ENCODE results near the gene RBM15B.
"Not testable (repeated sequence)": the region's sequence is repeated elsewhere in the genome, so short reads cannot be mapped to it uniquely, and the experiment has no call there.

RBM15B gene

DNA sequence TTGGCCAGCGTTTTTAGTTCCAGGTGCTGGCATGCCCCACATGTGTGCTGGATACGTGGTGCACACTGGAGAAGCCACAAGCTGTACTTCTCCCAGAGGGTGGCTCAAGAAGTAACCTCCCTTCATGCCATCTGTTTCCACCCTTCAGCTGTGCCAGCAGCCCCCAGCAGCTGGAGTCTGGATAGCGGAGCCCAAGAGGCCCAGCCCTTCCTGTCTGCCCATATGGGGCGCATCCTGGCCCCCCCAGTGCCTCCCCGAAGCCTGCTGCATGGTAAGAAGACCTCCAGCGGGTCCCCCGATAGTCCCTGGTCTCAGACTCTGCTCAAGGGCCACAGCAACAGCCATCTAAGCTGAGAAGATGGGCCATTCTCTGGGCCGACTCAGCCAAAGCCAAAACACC is 11.8 kb upstream of the RBM15B start:
- no peak for DNase-seq (ENCODE audit: low read depth)

DNA sequence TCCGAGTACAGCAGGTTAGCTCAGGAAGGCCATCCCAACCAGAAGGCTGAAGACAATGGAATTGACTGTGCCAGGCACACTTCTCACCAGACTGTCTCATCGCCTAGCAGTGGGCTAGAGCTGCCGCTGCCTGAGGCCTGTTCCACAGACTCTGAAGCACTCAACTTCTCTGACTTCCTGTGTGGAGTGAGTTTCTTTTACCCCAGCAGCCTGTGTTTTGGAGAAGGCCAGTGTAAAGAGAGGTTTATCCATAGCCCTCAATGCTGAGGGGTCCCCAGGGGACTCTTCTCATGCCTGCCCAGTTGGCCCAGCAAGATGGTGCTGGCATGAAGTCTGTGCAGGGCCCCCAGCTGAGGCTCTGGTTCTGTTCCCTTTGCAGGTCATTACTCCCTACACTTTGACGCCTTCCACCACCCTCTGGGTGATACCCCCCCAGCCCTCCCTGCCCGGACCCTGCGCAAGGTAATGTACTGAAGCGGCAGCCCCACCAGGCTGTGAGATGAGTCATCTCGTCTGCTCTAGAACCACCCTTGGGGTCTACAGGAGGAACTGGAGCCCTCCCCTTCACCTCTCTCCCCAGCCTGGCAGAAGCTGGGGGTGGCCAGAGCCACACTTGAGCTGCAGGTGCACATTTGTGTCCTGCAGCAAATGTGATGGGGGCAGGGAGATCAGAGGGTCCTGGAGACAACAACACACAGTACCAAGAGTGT is 11.2 kb upstream of the RBM15B start:
- no peak for DNase-seq (ENCODE audit: low read depth)

DNA sequence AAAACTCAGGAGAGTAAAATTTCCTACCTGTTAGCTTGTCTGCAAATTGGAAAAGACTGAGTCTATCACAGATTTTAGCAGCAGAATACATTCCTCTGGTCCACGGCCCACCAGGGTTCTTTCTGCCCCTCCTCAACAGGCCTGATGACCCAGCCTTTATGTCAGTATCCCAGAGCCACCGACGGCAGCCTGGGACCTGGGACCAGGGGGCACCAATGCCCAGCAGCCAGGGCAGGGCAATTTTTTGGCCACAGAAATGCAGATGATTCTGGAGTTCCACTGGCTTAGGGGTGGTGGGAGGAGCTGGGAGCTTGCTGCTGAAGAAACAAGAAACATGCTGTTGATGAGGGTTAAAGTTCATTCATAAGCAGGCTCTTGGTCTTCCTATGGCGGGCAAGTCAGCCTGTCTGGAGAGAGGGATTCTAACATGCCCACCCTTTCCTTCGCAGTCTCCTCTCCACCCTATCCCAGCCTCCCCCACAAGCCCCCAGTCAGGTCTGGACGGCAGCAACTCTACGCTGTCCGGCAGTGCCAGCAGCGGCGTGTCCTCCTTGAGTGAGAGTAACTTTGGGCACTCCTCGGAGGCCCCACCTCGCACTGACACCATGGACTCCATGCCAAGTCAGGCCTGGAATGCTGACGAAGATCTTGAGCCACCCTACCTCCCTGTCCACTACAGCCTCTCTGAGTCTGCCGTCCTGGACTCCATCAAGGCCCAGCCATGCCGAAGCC is 10.3 kb upstream of the RBM15B start:
- DNase-seq (ENCODE audit: low read depth): no peak

DNA sequence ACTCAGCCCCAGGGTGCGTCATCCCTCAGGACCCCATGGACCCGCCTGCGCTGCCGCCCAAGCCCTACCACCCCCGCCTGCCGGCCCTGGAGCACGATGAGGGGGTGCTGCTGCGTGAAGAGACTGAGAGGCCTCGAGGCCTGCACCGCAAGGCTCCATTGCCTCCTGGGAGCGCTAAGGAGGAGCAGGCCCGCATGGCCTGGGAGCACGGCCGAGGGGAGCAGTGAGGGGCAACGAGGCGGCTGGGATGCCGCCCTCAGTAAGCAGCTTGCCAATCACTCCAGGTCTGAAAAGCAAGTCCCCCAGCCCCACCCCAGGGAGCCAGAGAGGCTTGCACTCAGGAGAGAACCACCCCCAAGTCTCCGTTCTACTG is 9.8 kb upstream of the RBM15B start:
- no peak for DNase-seq (ENCODE audit: low read depth)

DNA sequence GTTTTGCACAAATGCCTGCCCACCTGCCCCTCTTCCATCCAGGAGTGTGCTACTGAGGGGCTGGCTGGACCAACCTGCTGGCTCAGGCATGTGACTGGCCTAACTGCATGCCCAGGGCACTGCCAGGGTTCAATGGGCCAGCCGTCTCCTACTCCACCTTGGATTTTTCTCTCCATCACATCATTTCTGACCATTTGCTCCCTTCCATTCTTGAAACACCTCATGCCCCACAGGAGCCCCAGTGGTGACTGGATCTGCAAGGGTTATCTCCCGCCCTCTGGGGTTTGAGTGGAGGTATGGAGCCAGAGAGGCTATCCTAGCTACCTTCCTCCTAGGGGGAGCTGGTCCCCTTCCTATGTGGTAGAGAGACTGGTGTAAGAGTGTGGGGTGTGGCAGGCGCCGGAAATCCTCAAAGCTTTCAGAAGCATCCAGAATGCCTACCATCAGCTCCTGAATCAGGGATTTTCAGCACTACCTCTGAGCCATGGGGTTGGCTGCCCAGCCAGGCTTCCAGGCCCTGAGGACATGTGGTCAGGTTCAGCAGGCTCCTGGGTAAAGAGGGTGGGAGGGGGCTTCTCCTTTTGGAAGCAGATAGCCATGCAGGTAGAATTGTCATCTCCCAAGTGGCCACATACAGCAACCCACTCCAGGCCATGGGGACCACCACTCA is 8.9 kb upstream of the RBM15B start:
- no peak for DNase-seq (ENCODE audit: low read depth)

DNA sequence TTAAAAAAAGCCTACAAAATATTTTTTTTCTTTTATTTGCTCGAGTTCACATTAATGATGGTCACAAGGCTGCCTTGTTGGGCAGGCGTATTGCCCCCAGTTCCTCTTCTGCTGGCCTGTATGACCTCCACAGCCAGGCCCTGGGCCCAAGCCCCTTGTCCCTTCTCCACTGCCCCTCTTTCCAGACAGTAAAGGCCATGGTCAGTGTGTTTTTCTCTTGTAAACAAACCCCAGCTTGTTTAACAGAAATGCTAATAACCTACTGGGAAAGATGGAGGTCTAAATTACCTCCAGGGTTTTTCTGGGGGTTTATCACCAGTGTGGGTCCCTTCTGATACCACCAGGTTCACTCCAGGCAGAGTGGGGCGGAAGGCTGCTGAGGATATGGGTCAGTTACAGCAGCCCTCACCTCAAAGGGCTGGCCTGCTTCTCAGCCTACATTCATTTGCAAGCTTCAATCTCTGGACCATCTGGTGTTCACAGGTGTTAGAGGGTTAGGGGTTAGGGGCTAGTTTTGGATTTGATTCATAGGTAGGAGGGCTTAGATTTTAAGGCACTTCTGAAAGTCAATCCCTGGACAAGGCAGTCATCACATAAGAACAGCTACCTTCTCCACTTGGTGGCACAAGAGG is 8.0 kb upstream of the RBM15B start:
- no peak for DNase-seq (ENCODE audit: low read depth)

DNA sequence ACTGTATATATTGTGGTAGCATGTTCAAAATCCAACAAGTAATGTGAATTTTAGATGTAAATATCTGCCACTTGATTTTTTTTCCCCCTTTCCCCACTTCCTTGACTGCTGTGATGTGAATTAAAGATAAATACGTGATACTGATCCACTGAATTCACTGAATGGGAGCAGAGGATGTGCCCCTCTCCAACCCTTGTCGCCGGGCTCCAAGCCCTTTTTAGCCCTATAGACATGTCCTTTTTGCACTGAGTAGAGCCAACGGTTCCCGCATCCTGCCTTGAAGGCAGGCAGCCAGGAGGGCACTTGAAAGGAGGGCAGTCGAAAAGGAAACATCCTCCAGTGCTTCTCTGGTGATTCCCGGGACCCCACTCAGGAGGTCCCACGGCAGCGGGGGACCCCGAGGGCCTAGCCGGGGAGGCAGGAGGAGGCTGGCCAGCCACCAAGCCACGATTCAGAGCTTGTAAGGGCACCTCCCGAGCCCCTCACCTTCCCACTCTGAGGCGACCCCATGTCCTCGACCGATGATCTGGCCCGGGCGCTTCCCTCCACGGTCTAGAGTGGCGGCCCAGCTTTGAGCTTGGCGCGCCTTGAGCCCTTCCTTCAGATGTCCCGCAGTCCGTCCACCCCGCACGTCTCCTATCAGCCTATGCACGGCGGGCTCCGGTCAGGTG is 6.9 kb upstream of the RBM15B start:
- no peak for DNase-seq (ENCODE audit: low read depth)

DNA sequence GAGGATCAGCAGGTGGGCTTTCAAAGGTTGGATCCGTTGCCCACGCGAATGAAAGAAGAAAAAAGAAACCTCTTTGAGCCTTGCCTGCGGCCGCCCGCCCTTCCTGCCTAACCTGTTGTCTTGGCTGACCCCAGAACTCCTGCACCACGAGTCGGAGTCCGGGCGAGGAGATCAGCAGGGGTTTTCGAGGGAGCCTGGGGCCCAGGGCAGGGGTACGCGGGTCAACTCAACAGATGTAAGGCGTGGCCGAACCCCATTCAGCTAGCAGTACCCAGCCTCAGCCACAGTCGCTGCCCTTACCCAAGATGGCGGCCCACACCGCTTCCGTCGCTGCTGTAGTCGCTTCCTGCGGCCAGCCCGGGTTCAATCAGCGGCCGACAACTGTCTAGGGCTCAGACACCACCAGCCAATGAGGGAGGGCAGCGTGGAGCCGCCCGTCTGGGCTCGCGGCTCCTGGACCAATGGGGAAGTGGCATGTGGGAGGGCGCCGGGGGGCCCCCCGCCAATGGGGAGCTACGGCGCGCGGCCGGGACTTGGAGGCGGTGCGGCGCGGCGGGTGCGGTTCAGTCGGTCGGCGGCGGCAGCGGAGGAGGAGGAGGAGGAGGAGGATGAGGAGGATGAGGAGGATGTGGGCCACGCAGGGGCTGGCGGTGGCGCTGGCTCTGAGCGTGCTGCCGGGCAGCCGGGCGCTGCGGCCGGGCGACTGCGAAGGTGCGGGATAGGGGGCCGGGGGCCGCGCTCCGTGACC is 6.2 kb upstream of the RBM15B start, which contains the start of gene MANF:
TSS of gene MANF (plus strand) at position 566 of the 748 bp plus-strand sequence. CDS start at position 618, 52 bp downstream.
- peak; percentile 96 for DNase-seq (ENCODE audit: low read depth)

DNA sequence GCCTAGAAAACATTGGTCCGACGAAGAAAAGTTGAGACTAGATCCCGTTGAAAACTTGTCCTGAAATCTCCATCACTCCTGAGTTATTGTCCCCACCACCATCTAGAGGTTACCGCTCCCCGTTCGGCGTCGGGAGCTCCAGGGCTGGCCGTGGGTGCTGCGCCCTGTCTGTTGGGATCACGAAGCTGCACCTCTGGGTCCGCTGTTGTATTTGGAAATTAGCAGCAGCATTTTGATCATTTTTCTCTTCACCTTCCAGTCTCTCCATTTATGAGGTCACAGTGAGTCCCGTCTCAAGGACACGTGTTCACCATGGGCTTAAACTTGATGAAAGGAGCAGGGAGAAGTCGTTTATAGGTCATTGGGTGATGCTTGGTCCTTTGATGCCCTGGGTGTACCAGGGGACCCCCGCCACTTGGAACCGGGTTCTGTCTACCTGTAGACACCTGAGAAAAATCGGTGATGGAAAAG is 5.4 kb upstream of the RBM15B start:
- no peak for DNase-seq (ENCODE audit: low read depth)

DNA sequence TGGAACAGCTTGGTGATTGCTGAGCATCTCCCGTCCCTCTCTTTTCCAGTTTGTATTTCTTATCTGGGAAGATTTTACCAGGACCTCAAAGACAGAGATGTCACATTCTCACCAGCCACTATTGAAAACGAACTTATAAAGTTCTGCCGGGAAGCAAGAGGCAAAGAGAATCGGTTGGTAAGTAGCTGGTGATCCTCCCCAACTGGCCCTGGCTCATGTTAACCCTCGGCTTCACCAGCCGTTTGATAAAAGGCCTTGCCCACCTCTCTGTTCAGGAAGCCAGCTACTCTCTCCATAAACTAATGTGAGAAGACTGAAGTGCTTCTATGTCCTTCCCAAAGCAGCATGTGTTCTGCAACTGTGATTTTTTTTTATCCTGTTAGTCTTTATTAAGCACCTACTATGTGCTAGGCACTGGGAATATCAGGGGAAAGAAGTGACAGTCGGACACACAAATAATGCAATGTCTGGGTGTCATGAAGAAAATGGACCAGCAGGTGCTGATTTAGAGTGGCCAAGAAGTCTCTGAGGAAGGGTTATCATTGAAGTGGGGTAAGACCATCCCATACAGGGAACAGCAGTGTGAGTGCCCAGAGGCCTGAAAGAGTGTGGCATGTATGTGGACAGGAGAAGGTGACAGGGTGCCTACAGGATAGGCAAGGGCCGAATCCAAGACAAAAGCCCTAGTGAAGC is 4.8 kb upstream of the RBM15B start:
- no peak for DNase-seq (ENCODE audit: low read depth)

DNA sequence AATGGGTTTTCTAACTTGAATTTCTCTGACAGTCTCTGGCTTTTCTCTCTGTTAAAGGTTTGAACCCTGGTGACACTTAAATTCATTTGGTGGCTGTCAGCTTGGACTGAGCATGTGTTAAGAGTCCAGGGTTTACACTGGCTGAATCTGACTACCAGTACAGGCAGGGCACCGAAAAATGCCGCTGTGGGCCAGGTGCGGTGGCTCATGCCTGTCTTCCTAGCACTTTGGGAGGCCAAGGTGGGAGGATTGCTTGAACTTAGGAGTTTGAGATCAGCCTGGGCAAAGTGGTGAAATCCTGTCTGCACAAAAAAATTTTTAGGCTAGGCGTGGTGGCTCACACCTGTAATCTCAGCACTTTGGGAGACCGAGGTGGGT is 4.2 kb upstream of the RBM15B start:
- no peak for DNase-seq (ENCODE audit: low read depth)

DNA sequence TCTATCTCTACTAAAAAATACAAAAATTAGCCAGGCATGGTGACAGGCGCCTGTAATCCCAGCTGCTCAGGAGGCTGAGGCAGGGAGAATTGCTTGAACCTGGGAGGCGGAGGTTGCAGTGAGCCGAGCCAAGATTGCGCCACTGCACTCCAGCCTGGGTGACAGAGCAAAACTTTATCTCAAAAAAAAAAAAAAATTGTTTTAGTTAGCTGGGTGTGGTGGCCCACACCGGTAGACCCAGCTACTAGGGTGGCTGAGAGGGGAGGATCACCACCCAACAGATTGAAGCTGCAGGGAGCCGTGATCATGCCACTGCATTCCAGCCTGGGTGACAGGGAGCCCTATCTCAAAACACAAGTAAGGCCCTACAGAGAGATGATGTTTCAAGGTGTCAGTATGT is 3.8 kb upstream of the RBM15B start:
- not testable (repeated sequence) for DNase-seq (ENCODE audit: low read depth)

DNA sequence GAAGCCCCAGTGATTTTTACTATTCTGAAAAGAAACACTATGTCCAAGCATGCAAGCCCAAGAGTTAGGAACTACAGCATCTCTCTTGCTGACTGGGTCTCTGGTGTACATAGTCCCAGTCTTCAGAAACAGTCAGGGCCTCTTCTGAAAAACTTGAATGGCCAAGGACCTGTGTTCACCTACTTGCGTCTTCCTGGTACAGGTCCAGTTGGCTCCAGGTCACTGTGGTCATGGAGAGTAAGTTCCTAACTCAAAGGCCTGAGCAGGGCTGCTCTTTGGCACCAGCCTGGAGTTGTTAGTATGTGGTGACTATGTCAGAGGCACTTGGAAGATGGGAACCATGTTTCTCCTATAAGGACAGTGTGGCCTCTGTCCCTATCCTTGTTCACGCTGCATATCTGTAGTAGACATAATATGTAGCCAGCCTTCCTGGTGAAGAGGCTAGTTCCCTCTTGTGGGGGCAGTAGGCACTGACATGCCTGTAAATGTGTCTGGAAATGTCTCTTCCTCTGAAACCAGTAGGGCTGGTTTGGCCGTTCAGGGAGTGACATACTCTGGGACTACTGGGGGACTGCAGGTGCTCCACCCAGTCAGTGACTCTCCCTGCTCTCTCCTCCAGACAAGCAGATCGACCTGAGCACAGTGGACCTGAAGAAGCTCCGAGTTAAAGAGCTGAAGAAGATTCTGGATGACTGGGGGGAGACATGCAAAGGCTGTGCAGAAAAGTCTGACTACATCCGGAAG is 2.6 kb upstream of the RBM15B start:
- no peak for DNase-seq (ENCODE audit: low read depth)

DNA sequence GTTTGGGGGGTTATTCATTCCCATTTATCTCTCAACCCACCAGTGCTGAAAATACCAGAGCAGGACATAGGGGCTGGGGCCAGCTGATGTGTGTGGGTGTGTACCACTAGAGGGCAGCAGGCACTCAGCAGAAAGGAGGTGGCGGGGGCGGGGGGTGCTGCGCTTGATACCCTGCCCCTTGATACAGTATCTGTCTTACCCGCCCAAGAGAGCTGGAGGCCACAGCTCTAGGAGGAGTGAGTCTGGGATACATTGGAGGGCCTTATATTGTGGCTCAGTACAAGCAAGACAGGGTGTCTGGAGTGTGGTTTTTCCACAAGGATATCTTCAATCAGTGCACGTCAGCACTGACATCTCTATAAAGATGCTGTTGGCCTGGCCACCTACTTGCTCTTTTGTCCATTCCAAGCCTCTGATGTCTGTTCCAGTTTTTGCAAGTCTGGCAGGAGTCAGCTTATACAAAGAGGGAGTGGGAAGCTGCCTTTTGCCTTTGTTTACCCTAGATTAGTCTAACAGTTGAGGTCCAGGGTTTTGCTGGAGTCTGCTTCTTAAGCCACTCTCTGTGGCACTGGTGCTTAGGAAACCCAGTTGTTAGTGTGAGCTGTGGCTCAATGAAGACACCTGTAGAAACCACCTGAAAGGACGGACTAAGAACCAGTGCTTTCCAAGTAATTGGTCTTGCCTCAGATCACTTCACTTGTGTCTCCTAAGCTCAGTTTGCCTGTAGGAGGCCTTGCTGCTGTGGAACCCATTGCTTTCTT is 1.5 kb upstream of the RBM15B start:
- peak; percentile 33 for DNase-seq (ENCODE audit: low read depth)

DNA sequence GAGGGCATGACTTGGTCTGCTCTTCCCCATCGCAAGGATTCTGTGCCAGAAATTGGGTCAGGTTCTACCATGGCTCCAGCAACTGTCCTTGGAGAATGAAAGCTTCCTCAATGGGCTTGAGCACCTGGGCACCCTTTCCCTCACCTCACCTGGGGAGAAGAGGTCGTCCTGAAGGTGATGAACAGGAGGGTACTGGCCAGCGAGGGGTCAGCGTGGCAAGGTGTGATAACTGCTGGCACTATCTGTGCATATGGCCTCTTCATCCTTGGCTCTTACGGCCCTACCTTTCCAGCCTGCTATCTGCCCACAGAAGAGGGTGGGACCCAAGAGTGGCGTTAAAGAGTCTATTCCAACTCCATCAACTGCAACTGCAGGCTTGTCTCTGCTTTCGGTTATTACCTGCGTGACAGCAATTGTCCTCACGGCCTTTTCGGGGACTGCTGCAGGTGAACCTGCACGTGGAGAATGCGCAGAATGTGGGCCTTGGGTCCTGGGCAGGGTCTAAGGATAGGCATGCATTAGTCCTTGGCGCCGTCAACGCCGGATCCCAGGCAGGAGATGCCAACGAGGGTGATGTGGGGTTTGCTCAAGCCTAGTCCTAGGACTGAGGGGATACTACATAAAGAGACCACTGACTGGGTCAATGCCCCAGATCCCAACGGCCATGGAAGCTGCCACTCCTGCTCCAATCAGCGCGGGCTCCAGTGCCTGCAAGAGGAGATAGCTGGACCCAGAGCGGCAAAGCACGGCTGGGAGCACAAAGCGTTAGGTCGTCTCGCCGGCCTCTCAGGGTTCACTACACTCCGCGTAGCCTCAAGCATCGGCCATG is 625 bp upstream of the RBM15B start:
- no peak for DNase-seq (ENCODE audit: low read depth)

DNA sequence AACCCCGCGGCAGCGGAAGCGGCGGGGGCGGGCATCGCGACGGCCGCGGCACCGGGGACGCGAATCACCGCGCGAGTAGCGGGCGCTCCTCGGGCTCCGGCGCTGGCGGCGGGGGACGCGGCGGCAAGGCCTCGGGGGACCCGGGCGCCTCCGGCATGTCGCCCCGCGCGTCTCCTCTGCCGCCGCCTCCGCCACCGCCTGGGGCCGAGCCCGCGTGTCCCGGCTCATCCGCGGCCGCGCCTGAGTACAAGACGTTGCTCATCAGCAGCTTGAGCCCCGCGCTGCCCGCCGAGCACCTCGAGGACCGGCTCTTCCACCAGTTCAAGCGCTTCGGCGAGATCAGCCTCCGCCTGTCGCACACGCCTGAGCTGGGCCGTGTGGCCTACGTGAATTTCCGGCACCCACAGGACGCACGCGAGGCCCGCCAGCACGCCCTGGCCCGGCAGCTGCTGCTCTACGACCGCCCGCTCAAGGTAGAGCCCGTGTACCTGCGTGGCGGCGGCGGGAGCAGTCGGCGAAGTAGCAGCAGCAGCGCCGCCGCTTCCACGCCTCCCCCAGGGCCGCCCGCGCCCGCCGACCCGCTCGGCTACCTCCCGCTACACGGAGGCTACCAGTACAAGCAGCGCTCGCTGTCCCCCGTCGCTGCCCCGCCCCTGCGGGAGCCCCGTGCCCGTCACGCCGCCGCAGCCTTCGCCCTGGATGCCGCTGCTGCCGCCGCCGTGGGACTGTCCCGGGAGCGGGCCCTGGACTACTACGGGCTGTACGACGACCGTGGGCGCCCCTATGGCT is 675 bp downstream of the RBM15B start:
- DNase-seq (ENCODE audit: low read depth): peak; percentile 35

DNA sequence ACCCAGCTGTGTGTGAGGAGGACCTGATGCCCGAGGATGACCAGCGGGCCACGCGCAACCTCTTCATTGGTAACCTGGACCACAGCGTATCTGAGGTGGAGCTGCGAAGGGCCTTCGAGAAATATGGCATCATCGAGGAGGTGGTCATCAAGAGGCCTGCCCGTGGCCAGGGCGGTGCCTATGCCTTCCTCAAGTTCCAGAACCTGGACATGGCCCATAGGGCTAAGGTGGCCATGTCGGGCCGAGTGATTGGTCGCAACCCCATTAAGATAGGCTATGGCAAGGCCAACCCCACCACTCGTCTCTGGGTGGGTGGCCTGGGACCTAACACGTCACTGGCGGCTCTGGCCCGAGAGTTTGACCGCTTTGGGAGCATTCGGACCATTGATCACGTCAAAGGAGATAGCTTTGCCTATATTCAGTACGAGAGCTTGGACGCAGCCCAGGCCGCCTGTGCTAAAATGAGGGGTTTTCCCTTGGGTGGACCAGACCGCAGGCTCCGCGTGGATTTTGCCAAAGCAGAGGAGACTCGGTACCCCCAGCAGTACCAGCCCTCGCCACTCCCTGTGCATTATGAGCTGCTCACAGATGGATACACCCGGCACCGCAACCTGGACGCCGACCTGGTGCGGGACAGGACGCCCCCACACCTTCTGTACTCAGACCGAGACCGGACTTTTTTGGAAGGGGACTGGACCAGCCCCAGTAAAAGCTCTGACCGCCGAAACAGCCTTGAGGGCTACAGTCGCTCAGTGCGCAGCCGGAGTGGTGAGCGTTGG is 1.5 kb downstream of the RBM15B start:
- no peak for DNase-seq (ENCODE audit: low read depth)

Data from amniotic epithelial cell (primary cell).